ENCODE measurements around the gene PARD3. TPM values are rescaled to one million over a fixed set of nuclear protein-coding genes. Genes with fewer than 3 reads are reported as not detected.

Gene PARD3
- total RNA-seq, 1 donor from 2014 or later = 26.0 TPM

- TF ChIP-seq, protein P1, sequence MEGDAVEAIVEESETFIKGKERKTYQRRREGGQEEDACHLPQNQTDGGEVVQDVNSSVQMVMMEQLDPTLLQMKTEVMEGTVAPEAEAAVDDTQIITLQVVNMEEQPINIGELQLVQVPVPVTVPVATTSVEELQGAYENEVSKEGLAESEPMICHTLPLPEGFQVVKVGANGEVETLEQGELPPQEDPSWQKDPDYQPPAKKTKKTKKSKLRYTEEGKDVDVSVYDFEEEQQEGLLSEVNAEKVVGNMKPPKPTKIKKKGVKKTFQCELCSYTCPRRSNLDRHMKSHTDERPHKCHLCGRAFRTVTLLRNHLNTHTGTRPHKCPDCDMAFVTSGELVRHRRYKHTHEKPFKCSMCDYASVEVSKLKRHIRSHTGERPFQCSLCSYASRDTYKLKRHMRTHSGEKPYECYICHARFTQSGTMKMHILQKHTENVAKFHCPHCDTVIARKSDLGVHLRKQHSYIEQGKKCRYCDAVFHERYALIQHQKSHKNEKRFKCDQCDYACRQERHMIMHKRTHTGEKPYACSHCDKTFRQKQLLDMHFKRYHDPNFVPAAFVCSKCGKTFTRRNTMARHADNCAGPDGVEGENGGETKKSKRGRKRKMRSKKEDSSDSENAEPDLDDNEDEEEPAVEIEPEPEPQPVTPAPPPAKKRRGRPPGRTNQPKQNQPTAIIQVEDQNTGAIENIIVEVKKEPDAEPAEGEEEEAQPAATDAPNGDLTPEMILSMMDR (IDR thresholded peaks at IDR 0.05) = no peak
- Mint-ChIP-seq H3K4me3 (ENCODE audit: unreplicated experiment) (no peak overlapping the region), H3K27me3 (ENCODE audit: low read depth) (no peaks in the 10 kb centered on the region), H3K36me3 (ENCODE audit: low read depth) (no peaks in the 10 kb centered on the region), H3K9me3 (ENCODE audit: low read depth) (no peaks in the 10 kb centered on the region), H3K4me1 (ENCODE audit: low read depth) (peaks cover 25% of the 10 kb centered on the region), H3K27ac (ENCODE audit: unreplicated experiment) (no peak overlapping the region)
- DNase-seq (ENCODE audit: low spot score) = no peak
Observed at GRCh38 chr10:34641147-34641912, 173.8 kb downstream of the PARD3 start.

GRCh38 chr10:34638406-34639054 is 176.6 kb downstream of the PARD3 start:
- Mint-ChIP-seq H3K4me3 (ENCODE audit: unreplicated experiment) (no peak overlapping the region), H3K27ac (ENCODE audit: unreplicated experiment) (peak overlapping the region; percentile 27), H3K36me3 (ENCODE audit: low read depth) (no peaks in the 10 kb centered on the region), H3K27me3 (ENCODE audit: low read depth) (no peaks in the 10 kb centered on the region), H3K9me3 (ENCODE audit: low read depth) (no peaks in the 10 kb centered on the region), H3K4me1 (ENCODE audit: low read depth) (peaks cover 34% of the 10 kb centered on the region)
- no peak for DNase-seq (ENCODE audit: low spot score)
- TF ChIP-seq, protein P1 (IDR thresholded peaks at IDR 0.05) = peak; percentile 93

DNA sequence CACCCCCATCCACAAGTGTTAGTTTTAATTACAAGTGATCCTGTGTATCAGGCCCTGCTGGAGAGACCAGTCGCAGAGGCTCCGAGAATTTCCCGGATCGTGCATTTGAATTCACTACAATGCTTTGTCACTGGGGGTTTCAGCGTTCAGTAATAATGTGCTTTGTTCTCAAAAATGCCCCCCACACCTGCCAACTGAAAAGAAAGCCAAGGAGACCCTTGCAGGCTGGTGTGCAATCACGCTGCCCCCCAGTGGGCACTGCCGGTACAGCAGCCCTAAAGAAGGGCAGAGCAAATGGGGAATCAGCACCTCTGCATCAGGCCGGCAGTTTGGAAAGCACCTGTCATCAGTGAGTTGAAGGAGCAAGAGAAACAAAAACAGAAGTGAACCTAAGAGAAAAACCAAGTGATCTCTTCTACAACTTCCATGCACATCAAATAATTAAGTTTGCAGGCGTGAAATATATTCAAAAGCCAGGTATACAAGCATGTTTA is 177.6 kb downstream of the PARD3 start:
- H3K4me3 Mint-ChIP-seq (ENCODE audit: unreplicated experiment) = no peak overlapping the region
- peaks cover 34% of the 10 kb centered on the region for H3K4me1 Mint-ChIP-seq (ENCODE audit: low read depth)
- no peaks in the 10 kb centered on the region for H3K27me3 Mint-ChIP-seq (ENCODE audit: low read depth)
- TF ChIP-seq, protein P1 (IDR thresholded peaks at IDR 0.05) = peak; percentile 98
- H3K9me3 Mint-ChIP-seq (ENCODE audit: low read depth) = no peaks in the 10 kb centered on the region
- DNase-seq (ENCODE audit: low spot score) = no peak
- no peaks in the 10 kb centered on the region for H3K36me3 Mint-ChIP-seq (ENCODE audit: low read depth)
- no peak overlapping the region for H3K27ac Mint-ChIP-seq (ENCODE audit: unreplicated experiment)

DNA sequence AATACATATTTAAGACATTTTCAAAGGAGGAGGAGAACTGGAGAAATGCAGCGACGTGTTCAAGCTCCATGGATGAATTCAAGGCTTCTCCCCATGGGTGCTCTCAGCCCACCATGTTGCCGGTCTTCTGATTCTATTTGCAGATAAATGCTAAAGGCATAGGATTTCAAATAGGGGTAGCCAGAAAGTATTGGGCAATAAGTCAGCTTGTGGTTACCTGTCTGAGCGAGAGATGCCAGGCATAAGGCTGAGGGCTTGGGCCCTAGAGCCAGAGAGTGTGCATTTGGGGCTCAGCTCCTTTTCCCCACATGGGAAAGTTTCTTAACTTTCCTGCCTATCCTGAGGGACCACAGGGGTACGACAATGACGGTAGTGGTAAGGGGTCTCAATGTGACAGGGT is 180.0 kb downstream of the PARD3 start:
- Mint-ChIP-seq H3K9me3 (ENCODE audit: low read depth) (no peaks in the 10 kb centered on the region), H3K27ac (ENCODE audit: unreplicated experiment) (no peak overlapping the region), H3K27me3 (ENCODE audit: low read depth) (no peaks in the 10 kb centered on the region), H3K4me3 (ENCODE audit: unreplicated experiment) (no peak overlapping the region), H3K36me3 (ENCODE audit: low read depth) (no peaks in the 10 kb centered on the region), H3K4me1 (ENCODE audit: low read depth) (peaks cover 30% of the 10 kb centered on the region)
- TF ChIP-seq, protein P1 (IDR thresholded peaks at IDR 0.05) = no peak
- no peak for DNase-seq (ENCODE audit: low spot score)

DNA sequence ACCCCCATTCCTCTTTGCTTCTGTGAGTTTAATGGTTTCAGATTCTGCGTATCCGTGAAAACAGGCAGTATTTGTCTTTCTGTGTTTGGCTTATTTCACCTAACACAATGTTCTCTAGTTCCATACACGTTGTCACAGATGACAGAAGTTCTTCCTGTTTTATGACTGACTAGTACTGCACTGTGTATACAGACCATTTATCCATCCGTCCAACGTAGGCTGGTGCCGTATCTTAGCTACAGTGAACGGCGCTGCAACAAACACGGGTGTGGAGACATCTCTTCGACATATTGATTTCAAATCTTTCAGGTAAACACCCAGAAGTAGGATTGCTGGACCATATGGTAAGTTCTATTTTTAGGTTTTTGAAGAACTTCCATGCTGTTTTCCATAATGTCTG is 181.7 kb downstream of the PARD3 start:
- TF ChIP-seq, protein P1 (IDR thresholded peaks at IDR 0.05) = no peak
- H3K4me1 Mint-ChIP-seq (ENCODE audit: low read depth) = peaks cover 24% of the 10 kb centered on the region
- H3K27ac Mint-ChIP-seq (ENCODE audit: unreplicated experiment) = no peak overlapping the region
- DNase-seq (ENCODE audit: low spot score) = no peak
- no peaks in the 10 kb centered on the region for H3K9me3 Mint-ChIP-seq (ENCODE audit: low read depth)
- H3K4me3 Mint-ChIP-seq (ENCODE audit: unreplicated experiment) = no peak overlapping the region
- H3K36me3 Mint-ChIP-seq (ENCODE audit: low read depth) = no peaks in the 10 kb centered on the region
- H3K27me3 Mint-ChIP-seq (ENCODE audit: low read depth) = no peaks in the 10 kb centered on the region

Measured in chondrocyte (in vitro differentiated cells).